ENCODE data around the gene CDC73.

The CDC73 gene

GRCh38 chr1:193256019-193256418 is 134.2 kb downstream of the CDC73 start:
- no peak for TF ChIP-seq CEBPB (IDR thresholded peaks at IDR 0.05)
- no peak for TF ChIP-seq USF1 (IDR thresholded peaks at IDR 0.05)

- TF ChIP-seq CEBPB (IDR thresholded peaks at IDR 0.05) = no peak
- TF ChIP-seq TEAD4 (IDR thresholded peaks at IDR 0.05) = no peak
- no peak for TF ChIP-seq YY1 (IDR thresholded peaks at IDR 0.05; ENCODE audit: low read depth)
- no peak for TF ChIP-seq NFIC (IDR thresholded peaks at IDR 0.05)
- no peak for TF ChIP-seq MAX (IDR thresholded peaks at IDR 0.05)
- TF ChIP-seq EGR1 (IDR thresholded peaks at IDR 0.05) = no peak
- no peak for TF ChIP-seq USF1 (IDR thresholded peaks at IDR 0.05)
- no peak for TF ChIP-seq RAD21 (IDR thresholded peaks at IDR 0.05; ENCODE audit: low read depth)
- no peak for TF ChIP-seq TAF1 (IDR thresholded peaks at IDR 0.05; ENCODE audit: low read depth)
- TF ChIP-seq FOXM1 (IDR thresholded peaks at IDR 0.05; ENCODE audit: borderline replicate concordance, low read depth) = no peak
- no peak for TF ChIP-seq REST (IDR thresholded peaks at IDR 0.05; ENCODE audit: low read depth)
- TF ChIP-seq TCF12 (IDR thresholded peaks at IDR 0.05; ENCODE audit: low read depth) = no peak
- no peak for TF ChIP-seq EP300 (IDR thresholded peaks at IDR 0.05; ENCODE audit: borderline replicate concordance)
- no peak for TF ChIP-seq CREB1 (IDR thresholded peaks at IDR 0.05; ENCODE audit: low read depth)
- no peak for TF ChIP-seq ZBTB7A (IDR thresholded peaks at IDR 0.05; ENCODE audit: low read depth)
These were observed 137.8 kb downstream of the CDC73 start for GRCh38 chr1:193259636-193260035.

- TF ChIP-seq ZBTB7A (IDR thresholded peaks at IDR 0.05; ENCODE audit: low read depth) = no peak
- no peak for TF ChIP-seq TEAD4 (IDR thresholded peaks at IDR 0.05)
- no peak for TF ChIP-seq EGR1 (IDR thresholded peaks at IDR 0.05)
- no peak for TF ChIP-seq USF1 (IDR thresholded peaks at IDR 0.05)
- no peak for TF ChIP-seq CEBPB (IDR thresholded peaks at IDR 0.05)
- no peak for TF ChIP-seq TAF1 (IDR thresholded peaks at IDR 0.05; ENCODE audit: low read depth)
- no peak for TF ChIP-seq NFIC (IDR thresholded peaks at IDR 0.05)
- no peak for TF ChIP-seq MAX (IDR thresholded peaks at IDR 0.05)
- TF ChIP-seq CREB1 (IDR thresholded peaks at IDR 0.05; ENCODE audit: low read depth) = no peak
- no peak for TF ChIP-seq YY1 (IDR thresholded peaks at IDR 0.05; ENCODE audit: low read depth)
- TF ChIP-seq TCF12 (IDR thresholded peaks at IDR 0.05; ENCODE audit: low read depth) = no peak
- no peak for TF ChIP-seq REST (IDR thresholded peaks at IDR 0.05; ENCODE audit: low read depth)
These were observed 138.4 kb downstream of the CDC73 start for GRCh38 chr1:193260056-193260745.

GRCh38 chr1:193260896-193261295 is 139.1 kb downstream of the CDC73 start:
- TF ChIP-seq TEAD4 (IDR thresholded peaks at IDR 0.05) (no peak), FOXM1 (IDR thresholded peaks at IDR 0.05; ENCODE audit: borderline replicate concordance, low read depth) (no peak), YY1 (IDR thresholded peaks at IDR 0.05; ENCODE audit: low read depth) (no peak)

GRCh38 chr1:193262661-193263060 is 140.8 kb downstream of the CDC73 start:
- no peak for TF ChIP-seq CEBPB (IDR thresholded peaks at IDR 0.05)
- no peak for TF ChIP-seq YY1 (IDR thresholded peaks at IDR 0.05; ENCODE audit: low read depth)
- no peak for TF ChIP-seq RAD21 (IDR thresholded peaks at IDR 0.05; ENCODE audit: low read depth)
- no peak for TF ChIP-seq TEAD4 (IDR thresholded peaks at IDR 0.05)
- TF ChIP-seq CREB1 (IDR thresholded peaks at IDR 0.05; ENCODE audit: low read depth) = no peak
- TF ChIP-seq EGR1 (IDR thresholded peaks at IDR 0.05) = no peak
- no peak for TF ChIP-seq TCF12 (IDR thresholded peaks at IDR 0.05; ENCODE audit: low read depth)
- TF ChIP-seq NFIC (IDR thresholded peaks at IDR 0.05) = no peak
- no peak for TF ChIP-seq REST (IDR thresholded peaks at IDR 0.05; ENCODE audit: low read depth)
- TF ChIP-seq USF1 (IDR thresholded peaks at IDR 0.05) = no peak
- no peak for TF ChIP-seq FOXM1 (IDR thresholded peaks at IDR 0.05; ENCODE audit: borderline replicate concordance, low read depth)
- no peak for TF ChIP-seq TAF1 (IDR thresholded peaks at IDR 0.05; ENCODE audit: low read depth)
- TF ChIP-seq EP300 (IDR thresholded peaks at IDR 0.05; ENCODE audit: borderline replicate concordance) = no peak
- TF ChIP-seq ZBTB7A (IDR thresholded peaks at IDR 0.05; ENCODE audit: low read depth) = no peak
- no peak for TF ChIP-seq MAX (IDR thresholded peaks at IDR 0.05)

Data from Ishikawa (cell line).